Midbrain (tissue), 1 donor: ENCODE data around the gene COL25A1.

Experiments used
- DNase-seq: peaks from one replicate; lab custom pipeline; 2025; lab: John Stamatoyannopoulos, UW

COL25A1 gene

DNA sequence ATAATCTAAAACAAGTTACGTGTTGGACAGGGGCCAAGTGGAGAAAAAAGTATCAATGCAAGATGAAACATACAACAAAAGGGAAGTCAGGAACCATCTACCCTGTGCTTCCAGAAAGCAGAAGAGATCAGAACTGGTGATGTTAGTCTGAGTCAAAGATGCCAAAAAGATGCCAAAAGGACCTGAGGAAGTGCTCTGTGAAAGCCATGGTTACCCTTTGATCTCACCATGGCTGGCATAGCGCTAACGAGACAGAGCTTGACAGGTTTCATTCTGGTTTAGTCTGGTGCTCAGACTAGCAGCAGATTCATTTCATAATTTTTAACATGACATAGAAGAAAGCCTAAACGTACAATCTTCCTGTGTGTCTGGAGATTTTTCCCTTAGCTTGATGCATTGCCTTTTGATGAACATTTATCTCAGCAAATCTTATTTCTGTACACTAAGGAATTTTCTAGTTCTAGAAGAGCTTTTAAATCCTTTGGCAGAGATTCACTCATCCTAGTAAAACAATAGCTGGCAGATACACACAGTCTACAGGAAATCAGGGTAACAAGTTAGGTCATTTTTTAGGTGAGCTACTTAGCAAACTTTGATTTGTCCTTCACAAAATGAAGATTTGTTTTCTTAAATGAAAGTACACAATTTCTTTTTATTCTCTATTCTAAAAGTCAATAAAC lies 87.7 kb downstream of the COL25A1 start:
- DNase-seq, result no peak

DNA sequence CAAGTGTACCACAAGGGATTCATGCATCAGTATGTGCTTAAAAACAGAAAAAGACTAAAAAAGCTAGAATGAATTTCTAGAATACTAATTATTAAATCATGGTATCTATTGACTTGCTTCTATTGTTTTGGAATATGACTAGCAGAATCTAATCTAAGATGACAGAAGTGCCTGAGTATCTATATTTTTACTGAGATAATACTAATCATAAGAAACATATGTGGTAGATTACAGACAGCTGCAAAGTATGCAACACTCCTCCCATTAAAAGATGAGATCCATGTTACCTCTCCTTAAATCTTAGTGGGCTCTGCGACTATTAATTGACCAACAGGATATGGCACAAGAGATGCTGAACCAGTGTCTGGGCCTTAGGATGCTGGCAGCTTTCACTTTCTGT lies 89.4 kb downstream of the COL25A1 start:
- no peak for DNase-seq

DNA sequence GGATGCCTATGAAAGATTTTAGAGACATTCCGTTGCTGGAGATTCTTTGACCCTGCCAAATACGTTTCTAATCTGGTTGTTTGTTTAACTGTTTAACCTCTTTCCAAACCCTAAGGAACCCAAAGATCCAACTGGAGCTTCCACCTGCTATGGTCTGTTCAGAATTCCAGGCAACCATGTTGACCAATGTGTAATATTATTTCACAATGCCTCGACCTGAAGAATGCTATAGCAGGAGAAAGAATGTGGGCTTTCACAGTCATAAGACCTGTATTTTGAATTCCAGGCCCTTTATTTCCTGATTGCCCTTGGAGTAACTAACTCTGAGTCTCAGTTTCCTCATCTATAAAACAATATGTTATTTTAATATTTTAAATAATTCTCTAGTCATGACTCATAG lies 90.8 kb downstream of the COL25A1 start:
- no peak for DNase-seq

DNA sequence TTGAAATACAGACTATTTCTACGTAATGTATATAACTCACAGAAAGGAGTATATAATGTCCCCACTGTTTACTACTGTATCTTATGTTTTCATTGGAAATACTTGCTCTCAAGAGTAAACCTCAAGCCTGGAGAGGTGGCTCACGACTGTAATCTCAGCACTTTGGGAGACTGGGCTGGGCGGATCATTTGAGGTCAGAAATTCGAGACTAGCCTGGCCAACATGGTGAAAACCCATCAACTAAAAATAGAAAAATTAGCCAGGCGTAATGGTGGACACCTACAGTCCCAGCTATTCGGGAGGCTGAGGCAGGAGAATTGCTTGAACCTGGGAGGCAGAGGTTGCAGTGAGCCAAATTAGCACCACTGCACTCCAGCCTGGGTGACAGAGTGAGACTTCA lies 92.8 kb downstream of the COL25A1 start:
- DNase-seq, result no peak

DNA sequence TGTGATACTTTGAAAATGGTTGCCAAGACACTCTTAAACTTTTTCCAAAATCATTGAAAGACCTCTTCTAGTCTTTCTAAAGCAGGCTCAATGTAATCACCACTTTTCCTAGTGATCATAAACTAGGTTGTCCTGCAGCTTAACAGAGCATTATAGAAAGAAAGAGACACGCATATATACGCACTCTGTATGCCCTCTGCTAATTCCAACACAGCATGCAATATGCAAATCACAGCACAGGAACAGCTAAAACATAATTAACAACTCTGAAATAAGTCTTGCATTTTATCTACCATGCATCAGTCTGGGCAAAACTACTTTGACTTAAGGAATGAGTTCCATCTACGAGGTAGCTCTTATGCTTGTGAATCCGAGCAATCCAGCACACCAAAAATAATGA lies 94.6 kb downstream of the COL25A1 start:
- DNase-seq, result no peak

DNA sequence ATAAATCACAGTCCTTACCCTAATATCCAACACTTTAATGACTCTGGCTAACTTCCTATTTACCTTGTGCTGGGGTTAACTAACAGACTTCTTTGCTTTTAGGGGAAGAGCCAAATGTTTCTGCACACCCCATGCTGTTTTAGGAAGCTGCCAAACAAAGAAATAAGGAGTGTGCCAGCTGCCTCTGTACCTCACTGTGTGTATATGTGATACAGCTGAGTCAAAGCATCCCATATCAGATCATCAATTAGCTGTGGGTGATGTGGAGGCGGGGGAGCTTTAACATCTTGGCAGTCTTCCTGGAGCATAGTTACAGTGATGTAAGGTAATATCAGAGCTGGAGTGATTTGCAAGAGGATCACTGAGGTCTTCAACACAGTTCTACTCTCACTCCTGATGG lies 95.4 kb downstream of the COL25A1 start:
- DNase-seq, result no peak

DNA sequence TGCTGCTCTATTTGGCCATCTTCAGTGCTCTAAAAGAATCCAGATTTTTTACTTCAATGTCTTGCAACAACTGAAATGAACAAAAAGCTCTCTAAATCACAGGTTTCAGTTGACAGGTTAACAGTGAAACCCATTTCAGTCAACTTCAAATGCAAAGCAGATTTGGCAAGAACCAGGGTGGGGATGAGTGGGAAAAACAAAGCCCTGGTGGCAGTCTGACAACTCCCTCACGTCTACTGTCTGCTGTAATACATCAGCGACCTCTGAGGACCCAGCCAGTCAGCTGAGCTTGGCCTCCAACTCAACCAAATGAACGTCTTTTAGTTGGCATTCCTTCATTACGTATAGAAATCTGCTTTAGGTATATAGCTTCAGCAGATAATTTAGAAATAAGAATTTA lies 95.8 kb downstream of the COL25A1 start:
- no peak for DNase-seq

DNA sequence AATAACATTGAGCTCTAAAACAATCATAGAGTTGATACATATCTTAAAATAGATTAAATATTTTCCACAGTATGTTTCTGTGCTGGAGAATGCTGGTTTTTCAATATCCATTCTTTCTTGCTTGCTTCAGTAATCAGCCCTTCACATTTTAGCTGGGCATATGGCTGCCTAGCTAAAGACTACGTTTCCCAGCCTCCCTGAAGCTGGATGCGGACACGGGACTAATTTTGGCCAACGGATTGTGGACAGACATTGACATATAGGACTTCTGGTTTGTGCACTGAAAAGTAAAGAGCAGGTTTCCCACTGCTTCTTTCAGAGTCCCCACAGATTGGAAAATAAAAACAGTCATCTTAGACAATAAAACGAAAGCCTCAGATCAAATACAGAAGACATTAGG lies 97.3 kb downstream of the COL25A1 start:
- no peak for DNase-seq

DNA sequence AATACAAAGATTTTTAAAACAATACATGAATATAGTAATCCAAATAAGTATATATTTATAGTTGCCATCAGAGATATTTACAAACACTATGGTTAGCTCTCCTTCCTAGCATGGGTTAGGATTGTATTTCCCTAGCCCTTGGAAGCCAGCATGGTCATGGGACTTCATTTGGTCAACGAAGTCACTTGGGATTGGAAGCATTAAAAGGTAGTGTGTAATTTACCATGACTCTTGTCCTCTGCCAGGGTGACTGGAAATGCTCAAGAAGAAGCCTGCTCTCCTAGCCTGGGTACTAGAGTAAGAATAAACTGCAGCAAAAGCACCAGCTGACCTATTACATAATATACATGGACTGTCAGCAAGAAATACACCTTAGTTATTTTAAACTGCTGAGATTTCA lies 102.9 kb downstream of the COL25A1 start:
- DNase-seq, result no peak

DNA sequence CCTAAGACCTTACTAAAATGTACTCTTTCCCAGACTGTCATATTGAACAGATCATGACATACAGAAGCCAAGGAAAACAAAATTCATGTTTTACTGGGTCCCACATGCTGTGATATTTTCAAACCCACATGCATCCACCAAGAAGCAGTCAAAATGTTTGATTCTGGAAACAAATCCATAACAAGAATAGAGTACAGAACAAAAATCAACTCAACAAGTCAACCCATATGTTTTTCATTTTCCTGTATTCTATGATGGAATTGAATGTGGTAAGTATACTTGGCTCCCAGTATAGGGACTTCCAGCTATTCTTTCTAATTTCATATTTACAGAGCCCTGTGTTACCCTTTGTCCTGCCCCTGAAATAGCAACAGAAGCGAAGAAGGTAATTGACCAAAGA lies 106.8 kb downstream of the COL25A1 start:
- DNase-seq, result no peak

DNA sequence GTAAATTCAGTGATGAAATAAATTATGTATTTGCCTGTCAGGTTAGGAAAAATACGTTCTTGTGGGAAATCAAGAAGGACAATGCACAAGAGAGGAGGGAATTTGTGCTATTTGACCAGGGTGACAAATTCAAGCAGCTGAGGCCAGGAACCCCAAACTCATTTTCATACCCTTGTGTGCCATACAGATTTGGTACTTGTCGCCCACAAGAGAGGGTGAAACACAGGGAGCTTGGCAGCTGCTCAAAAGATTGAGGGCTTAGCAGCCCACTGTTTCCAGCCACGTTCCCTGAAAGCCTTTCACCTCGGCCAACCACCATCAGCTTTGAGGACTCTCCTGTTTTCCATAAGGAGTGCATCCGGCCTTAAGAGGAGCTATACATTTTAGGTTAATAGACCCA lies 111.2 kb downstream of the COL25A1 start:
- DNase-seq, result no peak

DNA sequence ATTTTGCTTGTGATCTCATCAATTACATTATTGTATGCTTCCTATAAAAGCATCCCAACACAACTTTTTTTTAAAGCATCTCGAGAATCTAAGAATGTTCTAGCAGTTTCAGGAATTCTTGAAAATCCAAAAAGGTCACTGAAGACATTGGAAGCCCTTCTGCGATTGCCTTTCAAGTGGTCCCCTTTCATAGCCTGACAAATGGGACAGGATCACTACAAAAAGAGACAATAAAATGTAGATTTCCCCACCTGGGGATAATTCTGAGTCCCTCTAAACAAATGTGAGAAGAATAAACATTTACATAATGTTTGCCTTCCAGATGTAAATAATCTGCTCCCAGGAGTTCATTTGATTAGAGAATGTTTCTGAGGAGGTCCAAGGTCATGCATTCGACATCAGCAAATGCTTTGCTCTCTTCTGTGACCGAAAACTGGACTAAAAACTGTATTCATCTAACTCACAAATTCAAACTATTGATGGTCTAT lies 116.0 kb downstream of the COL25A1 start:
- no peak for DNase-seq

DNA sequence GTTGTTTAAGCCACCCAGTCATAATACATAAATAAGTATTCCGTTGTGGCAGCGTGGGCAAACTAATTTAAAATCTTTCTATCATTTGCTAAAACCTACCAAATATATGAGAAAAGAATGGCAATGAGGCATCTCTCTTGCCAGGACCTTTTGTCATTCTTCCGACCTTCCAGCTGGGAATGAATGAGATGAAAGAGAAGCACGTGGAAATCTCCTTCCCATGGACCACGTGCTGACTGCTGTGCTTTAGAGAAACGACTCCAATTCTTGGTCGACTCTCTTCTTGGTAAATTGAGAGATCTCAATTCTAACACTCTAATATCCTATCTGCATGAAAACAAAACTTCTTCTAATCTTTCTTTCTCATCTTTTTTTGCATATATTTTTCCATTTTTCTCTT lies 116.5 kb downstream of the COL25A1 start:
- no peak for DNase-seq

DNA sequence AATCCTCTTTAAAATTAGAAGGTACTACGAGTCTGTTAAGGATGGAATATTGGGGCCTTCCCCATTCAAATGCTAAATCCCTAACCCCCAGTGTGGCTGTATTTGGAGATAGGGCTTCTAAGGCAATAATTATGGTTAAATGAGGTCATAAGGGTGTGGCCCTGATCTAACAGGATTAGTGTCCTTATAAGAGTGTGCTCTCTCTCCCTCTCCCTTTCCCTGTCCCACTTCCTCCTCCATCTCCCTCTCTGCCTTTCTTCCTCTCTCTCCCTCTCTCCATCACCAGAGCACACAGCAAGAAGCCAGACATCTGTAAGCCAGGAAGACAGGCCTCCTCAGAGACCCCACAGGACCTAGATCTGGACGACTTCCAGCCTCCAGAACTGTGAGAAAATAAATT lies 116.9 kb downstream of the COL25A1 start:
- DNase-seq, result no peak

DNA sequence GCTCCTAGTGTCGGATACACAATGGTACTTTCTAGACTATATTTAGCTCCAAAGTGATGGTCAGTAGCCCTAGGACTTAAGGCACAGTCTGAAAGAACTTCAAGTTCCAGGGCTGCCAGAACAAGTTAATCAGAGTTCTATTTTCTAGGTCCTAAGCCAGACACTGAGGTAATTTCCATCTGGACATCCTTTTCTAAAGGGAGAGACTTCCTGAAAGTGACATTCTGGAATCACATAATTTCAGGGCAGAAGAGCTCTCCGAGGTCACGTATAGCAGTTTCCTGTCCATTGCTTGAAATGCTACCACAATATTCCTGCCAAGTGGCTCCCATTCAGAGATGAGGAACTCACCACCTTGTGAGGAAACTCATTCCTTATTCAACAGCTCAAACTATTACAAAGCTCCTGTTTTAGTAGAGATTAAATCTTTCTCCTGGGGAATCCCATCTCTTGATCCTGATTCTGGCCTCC lies 117.9 kb downstream of the COL25A1 start:
- no peak for DNase-seq

DNA sequence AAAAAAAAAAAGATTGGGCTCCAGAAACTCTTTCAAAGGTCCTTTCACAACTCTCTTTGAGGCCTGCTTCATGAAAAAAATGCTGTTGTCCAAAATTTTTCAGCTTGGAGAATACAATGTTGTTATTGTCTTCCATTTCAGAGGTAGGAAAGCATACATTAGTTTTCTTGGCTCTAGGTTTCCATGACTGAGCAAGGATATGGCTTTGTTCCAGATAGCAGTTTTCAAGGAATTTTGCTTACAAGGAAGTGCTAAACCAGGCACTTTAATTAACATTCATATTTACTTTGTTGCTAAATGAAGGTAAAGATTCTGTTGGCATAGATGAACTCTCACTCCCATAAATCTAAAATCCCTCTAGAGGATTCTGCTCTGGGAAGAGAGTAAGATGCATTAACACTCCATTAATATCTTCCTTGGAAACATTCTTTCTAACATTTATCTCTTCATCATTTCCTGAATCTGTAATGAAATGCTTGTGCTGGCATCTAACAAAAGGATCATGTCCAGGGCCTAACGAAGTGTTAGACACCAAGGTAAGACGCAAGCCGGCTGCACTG lies 118.4 kb downstream of the COL25A1 start:
- no peak for DNase-seq

DNA sequence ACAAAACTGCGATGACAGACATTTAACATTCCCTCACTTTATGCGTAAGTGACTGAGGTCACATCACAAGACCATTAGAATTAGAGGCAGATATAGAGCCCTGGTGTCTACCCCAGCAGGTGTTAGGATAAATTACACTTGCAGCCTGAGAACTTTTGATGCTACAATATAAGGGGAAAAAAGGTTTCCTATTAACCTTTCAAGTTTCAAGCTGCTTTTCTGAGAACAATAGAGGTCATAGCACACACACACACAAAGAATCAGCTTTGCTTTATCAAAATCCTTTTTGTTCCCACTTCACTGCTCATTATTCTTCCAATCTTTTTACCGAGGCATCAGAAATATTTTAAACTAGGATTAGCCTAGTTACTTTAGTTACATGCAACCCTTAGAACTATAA lies 119.8 kb downstream of the COL25A1 start:
- DNase-seq, result no peak

DNA sequence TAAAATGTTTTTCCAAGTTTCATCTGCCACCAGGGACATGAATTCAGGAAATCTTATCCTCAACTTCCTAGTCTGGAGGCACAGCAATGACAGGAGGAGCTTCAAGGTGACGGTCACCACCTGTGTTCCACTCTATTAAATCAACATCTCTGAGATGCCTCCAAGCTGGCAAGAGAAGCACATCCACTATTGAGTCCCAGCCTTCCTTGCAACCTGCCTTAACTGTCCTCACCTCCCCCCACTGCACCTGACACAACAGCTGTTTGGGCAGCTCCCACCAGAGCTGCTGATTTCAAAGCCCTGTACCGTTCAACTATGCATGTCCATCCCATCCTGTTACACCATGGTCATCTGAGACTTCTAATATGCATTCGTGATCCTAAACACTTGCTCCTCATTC lies 123.4 kb downstream of the COL25A1 start:
- DNase-seq, result no peak

DNA sequence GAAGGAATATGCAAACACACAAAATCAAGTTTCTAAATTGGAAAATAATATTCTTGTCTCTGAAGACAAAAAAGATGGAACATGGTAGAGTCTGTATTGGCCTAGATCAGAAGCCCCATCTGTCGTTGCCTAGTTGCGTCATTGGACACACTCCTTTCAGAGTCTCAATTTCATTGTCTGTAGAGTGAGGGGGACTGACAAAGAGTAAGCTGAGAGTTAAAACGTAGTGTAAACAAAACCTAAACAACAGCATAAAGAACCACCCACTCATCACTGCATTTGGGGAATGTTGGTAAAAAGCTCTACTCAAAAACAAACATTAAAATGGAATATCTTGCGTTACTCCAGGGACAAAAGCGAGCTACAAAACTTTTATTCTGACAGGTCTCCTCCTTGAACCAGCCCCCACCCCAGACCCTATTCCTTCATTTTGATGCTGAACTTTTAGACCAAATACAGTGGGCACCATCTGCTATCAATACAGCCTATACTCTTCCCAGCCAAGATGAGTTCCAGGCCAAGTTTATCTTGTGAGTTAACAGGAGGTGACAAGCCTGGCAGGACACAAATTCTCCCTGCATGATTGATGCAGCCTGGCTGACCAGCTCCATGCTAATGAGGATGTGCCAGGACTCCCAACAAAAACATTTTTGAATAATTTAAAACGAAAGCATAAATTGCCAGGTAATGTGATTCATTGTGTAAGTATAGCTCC lies 125.2 kb downstream of the COL25A1 start:
- no peak for DNase-seq

DNA sequence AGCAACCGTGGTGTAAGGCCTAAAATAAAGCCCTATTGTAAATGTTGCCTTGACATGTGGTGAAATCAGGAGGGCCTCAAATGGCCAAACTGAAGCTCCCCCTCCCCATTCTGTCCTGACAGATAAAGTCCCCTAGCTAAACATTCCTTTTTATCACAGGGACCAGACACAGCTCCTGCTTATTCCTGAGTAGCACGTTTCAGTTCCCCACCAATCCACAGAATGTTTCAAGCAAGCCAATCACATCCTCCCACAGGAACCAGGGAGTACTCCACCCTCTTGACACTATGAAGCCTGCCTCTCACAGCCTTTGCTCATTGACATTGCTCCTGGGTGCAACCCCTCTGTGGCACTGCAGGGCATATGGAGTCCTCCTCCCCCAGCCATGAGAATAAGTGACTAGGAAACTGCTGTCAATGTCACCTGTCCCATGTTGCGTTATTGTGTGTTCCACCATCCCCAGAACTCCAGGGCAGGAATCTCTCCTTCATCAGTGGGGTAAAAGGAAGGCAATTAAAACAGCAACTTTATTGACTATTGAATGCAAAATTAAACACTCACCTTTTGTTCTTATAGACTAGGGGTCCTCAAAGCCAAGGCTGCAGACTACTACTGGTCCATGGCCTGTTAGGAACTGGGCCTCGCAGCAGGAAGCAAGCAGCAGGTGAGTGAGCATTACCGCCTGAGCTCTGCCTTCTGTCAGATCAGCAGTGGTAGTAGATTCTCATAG lies 128.1 kb downstream of the COL25A1 start:
- no peak for DNase-seq

DNA sequence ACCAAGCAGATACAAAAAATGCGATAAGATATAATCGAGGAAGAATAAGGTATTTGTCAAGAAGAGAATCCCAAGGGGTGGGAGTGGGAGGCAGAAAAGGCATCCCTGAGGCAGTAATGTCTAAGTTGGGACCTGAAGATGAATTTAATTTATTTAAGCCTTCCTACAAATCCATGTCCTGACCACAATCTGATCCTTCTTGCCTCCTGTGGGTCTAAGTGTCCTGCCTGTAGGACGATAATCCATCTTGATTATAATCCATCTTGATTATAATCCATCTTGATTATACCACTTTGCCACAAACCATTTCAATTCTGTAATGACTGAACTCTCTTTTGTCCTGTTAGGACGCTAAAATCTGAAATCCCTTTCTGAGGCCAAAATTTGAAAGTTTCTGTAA lies 130.2 kb downstream of the COL25A1 start:
- DNase-seq, result no peak

DNA sequence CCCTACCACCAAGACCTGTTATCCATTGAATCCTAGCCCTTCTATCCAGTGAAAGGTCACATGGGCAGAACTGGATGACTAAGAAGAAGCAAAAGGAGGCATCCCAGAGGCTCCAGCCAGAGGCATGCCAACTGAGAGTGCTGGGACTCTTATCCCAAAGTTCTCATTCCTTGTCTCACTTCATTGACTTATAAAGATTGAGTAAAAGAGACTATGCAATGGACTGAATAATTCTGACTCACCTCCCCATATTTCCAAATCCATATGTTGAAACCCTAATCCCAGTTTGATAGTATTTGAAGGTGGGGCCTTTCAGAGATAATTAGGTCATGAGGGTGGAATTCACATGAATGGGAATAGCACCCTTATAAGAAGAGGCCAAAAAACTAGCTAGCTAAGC lies 131.4 kb downstream of the COL25A1 start:
- no peak for DNase-seq

DNA sequence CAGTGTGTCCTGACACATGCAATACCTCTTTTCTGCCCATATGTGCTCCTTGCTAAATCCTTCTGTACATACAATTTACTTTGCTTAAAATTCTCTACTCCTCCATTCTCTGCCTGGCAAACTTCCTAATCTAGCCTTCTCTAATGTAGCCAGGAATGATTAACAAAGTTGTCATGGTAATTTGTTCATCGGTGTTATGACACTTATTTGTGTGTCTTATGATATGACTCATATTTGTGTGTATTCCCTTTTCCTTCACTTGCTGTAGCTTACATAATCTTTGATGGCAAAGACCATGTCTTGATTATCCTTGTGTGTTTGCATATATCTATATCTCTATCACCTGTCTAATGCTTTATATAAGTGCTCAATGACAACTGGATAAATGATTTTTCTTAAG lies 133.3 kb downstream of the COL25A1 start:
- no peak for DNase-seq
